CD4-positive, CD25-positive, alpha-beta regulatory T cell (primary cell): ENCODE results near the gene PRKG1. TPM values are rescaled to one million over a fixed set of nuclear protein-coding genes. Genes with fewer than 3 reads are reported as not detected.

Experiments
- ATAC-seq, 2 donors: fragments of 150-1000 bp; cut with Tn5 transposase; one replicate each; pipeline ENCODE4 v1.10.0; 2021; ENCODE audit warnings: low read depth in 2 of 2, moderate number of reproducible peaks in 2 of 2, moderate library complexity in 1 of 2
- DNase-seq, 3 donors: peaks; one replicate each; pipeline versions ENCODE4 v3.0.0 to v3.0.0-alpha.2; 2012 to 2022; ENCODE audit warnings: mixed read lengths in 1 of 3
- H3K27ac ChIP-seq: one replicate; pipeline ENCODE4 v1.7.0; 2013; ENCODE audit warnings: mild to moderate bottlenecking, low read length; ENCODE audit not compliant: insufficient read depth, poor library complexity, severe bottlenecking
- H3K27me3 ChIP-seq: one replicate; pipeline ENCODE4 v1.7.0; 2013; ENCODE audit warnings: low read length; ENCODE audit not compliant: control insufficient read depth, insufficient read depth
- H3K36me3 ChIP-seq: one replicate; pipeline ENCODE4 v1.7.0; 2013; ENCODE audit warnings: mild to moderate bottlenecking, low read length, moderate library complexity; ENCODE audit not compliant: control insufficient read depth, insufficient read depth
- H3K4me1 ChIP-seq: 2 replicates; pipeline ENCODE4 v1.7.0; 2013; ENCODE audit warnings: mild to moderate bottlenecking, low read length; ENCODE audit not compliant: insufficient read depth, control insufficient read depth, poor library complexity, severe bottlenecking
- H3K4me3 ChIP-seq: one replicate; pipeline ENCODE4 v1.7.0; 2013; ENCODE audit warnings: low read depth, mild to moderate bottlenecking, low read length, moderate library complexity
- H3K9me3 ChIP-seq, 2 experiments: 1 replicate in 1 of 2; 2 replicates in 1 of 2; pipeline ENCODE4 v1.7.0; 2013; ENCODE audit warnings: low read length in 2 of 2, mild to moderate bottlenecking in 1 of 2, moderate library complexity in 1 of 2; ENCODE audit not compliant: control insufficient read depth in 2 of 2
- H3K27ac Mint-ChIP-seq, 3 donors: one replicate each; pipeline ENCODE4 v1.8.0; 2020 to 2022; ENCODE audit warnings: mild to moderate bottlenecking in 3 of 3, mixed read lengths in 3 of 3, moderate library complexity in 2 of 3
- H3K27me3 Mint-ChIP-seq: one replicate; pipeline ENCODE4 v1.8.0; 2022; ENCODE audit warnings: mild to moderate bottlenecking, mixed read lengths
- H3K36me3 Mint-ChIP-seq: one replicate; pipeline ENCODE4 v1.8.0; 2020; ENCODE audit warnings: mixed read lengths
- H3K4me1 Mint-ChIP-seq, 4 donors: one replicate each; pipeline ENCODE4 v1.8.0; 2020 to 2022; ENCODE audit warnings: mixed read lengths in 4 of 4, mild to moderate bottlenecking in 1 of 4
- H3K4me3 Mint-ChIP-seq, 4 donors: one replicate each; pipeline ENCODE4 v1.8.0; 2020 to 2022; ENCODE audit warnings: mild to moderate bottlenecking in 4 of 4, mixed read lengths in 4 of 4, moderate library complexity in 3 of 4
- H3K9me3 Mint-ChIP-seq, 7 donors: one replicate each; pipeline ENCODE4 v1.8.0; 2020 to 2022; ENCODE audit warnings: mixed read lengths in 7 of 7, mild to moderate bottlenecking in 3 of 7, moderate library complexity in 2 of 7
- polyA plus RNA-seq, 4 donors: library from polyadenylated mRNA; unstranded; fragments of 300-500 nt; fragmentation: Illumina TruSeq; gene quantifications; one replicate each; pipeline ENCODE4 v1.2.3, GENCODE V29; 2021
- total RNA-seq: library from RNA; stranded (reverse); gene quantifications from one replicate; pipeline ENCODE4 v1.2.3, GENCODE V29; 2022

Gene PRKG1
- total and polyA plus RNA-seq, 5 donors from 2014 or later, result 0.30 TPM; not detected in 4

DNA sequence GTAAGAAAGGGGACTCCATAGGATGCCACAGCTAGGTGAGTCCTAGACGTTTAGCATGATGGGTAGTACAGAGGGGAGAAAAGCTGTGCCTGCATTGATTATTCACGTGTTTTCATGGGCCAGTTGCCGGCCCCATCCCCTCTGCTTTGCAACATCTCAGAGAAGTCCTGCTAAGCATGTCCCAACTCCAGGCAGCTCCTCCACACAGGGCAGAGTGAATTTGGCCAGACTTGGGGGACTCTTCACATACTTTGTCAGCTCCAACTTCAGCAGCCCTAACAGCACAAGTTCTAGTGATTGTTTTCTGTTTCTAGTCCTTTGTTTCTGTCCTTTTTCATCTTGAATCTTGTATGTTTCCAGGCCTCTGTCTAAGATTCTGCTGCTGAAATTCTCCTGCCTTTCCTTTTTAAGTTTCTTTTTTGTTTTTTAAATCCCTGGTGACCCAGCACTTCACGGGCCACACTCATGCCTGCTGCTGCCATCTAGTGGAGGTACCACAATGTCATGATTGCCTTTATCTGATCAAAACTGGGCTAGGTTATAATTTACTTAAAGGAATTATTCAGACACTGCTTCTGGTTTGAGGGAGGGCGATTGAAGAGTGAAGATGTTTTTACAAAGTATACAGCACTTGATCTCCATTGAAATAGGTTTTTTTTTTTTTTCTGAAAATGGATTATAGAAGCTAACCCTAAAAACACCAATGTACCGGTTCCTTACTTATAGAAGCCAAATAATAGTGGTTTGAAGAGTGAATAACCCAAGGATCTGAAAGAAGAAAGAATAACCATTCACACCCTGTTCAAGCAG, 348.2 kb downstream of the PRKG1 start:
- Mint-ChIP-seq H3K4me3 (no peak overlapping the region), H3K27ac (peak overlapping the region in 1 of 3 donors; percentile 22)

DNA sequence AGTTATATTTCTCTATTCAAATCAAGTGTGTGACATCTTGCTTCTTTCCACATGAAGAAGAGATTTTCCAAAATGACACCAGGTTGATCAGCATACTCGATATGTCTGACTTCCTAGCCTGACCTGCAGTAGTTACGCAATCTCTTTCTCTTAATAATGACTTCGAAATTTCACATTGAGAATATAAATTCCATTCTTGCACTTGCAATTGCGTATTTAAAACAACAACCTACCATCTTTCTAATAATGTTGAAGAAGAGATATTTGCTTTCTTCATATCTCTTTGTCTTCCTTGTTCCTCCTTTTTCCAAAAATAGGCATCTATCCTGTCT, 348.8 kb downstream of the PRKG1 start:
- no peaks in the 10 kb centered on the region for H3K9me3 ChIP-seq
- H3K4me1 ChIP-seq, result no peaks in the 10 kb centered on the region
- H3K4me3 ChIP-seq, result no peak overlapping the region
- H3K27me3 ChIP-seq, result no peaks in the 10 kb centered on the region
- H3K9me3 Mint-ChIP-seq, result no peaks in the 10 kb centered on the region
- no peaks in the 10 kb centered on the region for H3K36me3 ChIP-seq
- no peaks in the 10 kb centered on the region for H3K27me3 Mint-ChIP-seq
- H3K27ac ChIP-seq, result no peak overlapping the region
- ATAC-seq (no peak), DNase-seq (no peak)
- no peak overlapping the region for H3K4me3 Mint-ChIP-seq
- H3K36me3 Mint-ChIP-seq, result no peaks in the 10 kb centered on the region
- H3K4me1 Mint-ChIP-seq, result no peaks in the 10 kb centered on the region
- no peak overlapping the region for H3K27ac Mint-ChIP-seq

More for the DNA sequence above, 348.2 kb downstream of the PRKG1 start:
- H3K9me3 Mint-ChIP-seq, result no peaks in the 10 kb centered on the region
- Histone ChIP-seq H3K36me3 (no peaks in the 10 kb centered on the region), H3K9me3 (no peaks in the 10 kb centered on the region), H3K4me3 (no peak overlapping the region), H3K27me3 (no peaks in the 10 kb centered on the region), H3K27ac (no peak overlapping the region), H3K4me1 (no peaks in the 10 kb centered on the region)
- DNase-seq (peak in 1 of 3 donors; percentile 36), ATAC-seq (no peak)
- no peaks in the 10 kb centered on the region for H3K27me3 Mint-ChIP-seq
- no peaks in the 10 kb centered on the region for H3K4me1 Mint-ChIP-seq
- no peaks in the 10 kb centered on the region for H3K36me3 Mint-ChIP-seq

GRCh38 chr10:51425431-51425830, 351.1 kb downstream of the PRKG1 start:
- ATAC-seq (no peak), DNase-seq (no peak)
- Mint-ChIP-seq H3K27ac (no peak overlapping the region), H3K9me3 (peaks cover 0 to 1% (median 0%) of the 10 kb centered on the region in 7 donors), H3K4me1 (no peaks in the 10 kb centered on the region), H3K4me3 (no peak overlapping the region), H3K27me3 (no peaks in the 10 kb centered on the region), H3K36me3 (no peaks in the 10 kb centered on the region)
- H3K9me3 ChIP-seq, result no peaks in the 10 kb centered on the region
- H3K4me1 ChIP-seq, result no peaks in the 10 kb centered on the region
- no peak overlapping the region for H3K27ac ChIP-seq
- H3K4me3 ChIP-seq, result no peak overlapping the region
- H3K27me3 ChIP-seq, result no peaks in the 10 kb centered on the region
- no peaks in the 10 kb centered on the region for H3K36me3 ChIP-seq

DNA sequence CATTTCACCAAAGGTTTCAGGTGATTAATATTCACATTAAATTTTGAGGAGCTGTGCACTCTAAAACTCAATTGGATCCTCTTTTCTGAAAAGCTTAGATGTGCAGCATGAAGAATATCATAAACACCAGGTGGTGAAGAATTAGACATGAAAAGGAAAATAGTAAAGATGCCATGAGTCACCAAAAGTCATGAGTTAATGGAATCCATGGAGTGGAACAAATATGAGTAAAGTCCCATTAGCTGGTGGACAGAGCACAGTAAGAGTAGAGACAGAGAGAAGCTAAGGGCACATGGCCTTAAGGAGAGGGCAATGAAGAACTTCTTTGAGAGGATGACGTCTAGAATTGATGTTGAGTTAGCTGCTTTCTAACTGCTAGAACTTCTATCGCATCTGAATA, 353.5 kb downstream of the PRKG1 start:
- no peak for ATAC-seq
- no peaks in the 10 kb centered on the region for H3K9me3 ChIP-seq
- Mint-ChIP-seq H3K4me3 (no peak overlapping the region), H3K36me3 (no peaks in the 10 kb centered on the region), H3K4me1 (no peaks in the 10 kb centered on the region), H3K27ac (no peak overlapping the region), H3K27me3 (no peaks in the 10 kb centered on the region), H3K9me3 (peaks cover 0 to 1% (median 0%) of the 10 kb centered on the region in 7 donors)
- H3K36me3 ChIP-seq, result no peaks in the 10 kb centered on the region
- no peak for DNase-seq
- H3K27ac ChIP-seq, result no peak overlapping the region
- H3K4me1 ChIP-seq, result no peaks in the 10 kb centered on the region
- H3K27me3 ChIP-seq, result no peaks in the 10 kb centered on the region
- no peak overlapping the region for H3K4me3 ChIP-seq

DNA sequence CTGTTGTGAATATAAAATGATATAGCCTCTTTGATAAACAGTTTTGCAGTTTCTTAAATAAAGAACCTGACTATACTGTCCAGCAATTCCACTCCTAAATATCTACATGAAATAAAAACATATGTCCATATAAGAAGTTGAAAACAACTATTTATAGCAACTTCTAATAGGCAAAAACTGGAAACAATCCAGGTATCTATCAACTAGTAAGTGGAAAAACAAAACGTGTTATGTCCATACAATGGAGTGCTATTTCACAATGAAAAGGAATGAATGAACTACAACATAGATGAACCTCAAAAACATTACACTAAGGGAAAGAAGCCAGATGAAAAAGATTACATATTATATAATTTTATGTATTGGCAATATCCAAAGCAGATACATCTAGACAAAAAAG, 356.2 kb downstream of the PRKG1 start:
- H3K36me3 ChIP-seq, result no peaks in the 10 kb centered on the region
- no peaks in the 10 kb centered on the region for H3K27me3 ChIP-seq
- no peaks in the 10 kb centered on the region for H3K4me1 ChIP-seq
- DNase-seq (no peak), ATAC-seq (no peak)
- Mint-ChIP-seq H3K9me3 (peaks cover 0 to 1% (median 0%) of the 10 kb centered on the region in 7 donors), H3K27me3 (no peaks in the 10 kb centered on the region), H3K27ac (no peak overlapping the region), H3K4me1 (no peaks in the 10 kb centered on the region), H3K4me3 (no peak overlapping the region), H3K36me3 (no peaks in the 10 kb centered on the region)
- H3K4me3 ChIP-seq, result no peak overlapping the region
- no peaks in the 10 kb centered on the region for H3K9me3 ChIP-seq
- no peak overlapping the region for H3K27ac ChIP-seq

DNA sequence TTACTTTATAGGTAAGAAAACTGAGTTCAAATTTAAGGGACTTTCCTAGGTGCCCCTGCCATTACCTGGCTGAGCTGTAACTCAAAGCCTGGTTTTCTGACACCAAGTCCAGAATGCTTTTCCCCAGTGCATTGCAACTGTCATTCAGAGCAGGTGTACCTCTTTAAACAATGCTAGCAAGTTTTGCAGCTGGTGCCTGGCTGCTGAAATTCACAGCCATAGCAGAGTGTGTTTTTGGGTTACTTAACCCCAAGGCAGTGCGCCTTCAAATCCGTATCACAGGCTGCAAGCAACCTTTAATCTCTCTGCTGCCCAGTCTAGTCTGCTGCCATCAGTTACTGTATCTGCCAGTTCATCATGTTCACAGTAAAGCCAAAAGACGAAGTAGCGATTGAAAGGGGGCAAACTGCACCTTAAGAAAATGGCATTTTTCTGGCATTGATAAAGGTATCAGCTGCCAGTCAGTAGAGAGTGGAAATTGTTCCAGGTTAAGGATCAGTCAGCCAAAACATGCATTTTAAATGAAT, 359.7 kb downstream of the PRKG1 start:
- no peak for ATAC-seq

DNA sequence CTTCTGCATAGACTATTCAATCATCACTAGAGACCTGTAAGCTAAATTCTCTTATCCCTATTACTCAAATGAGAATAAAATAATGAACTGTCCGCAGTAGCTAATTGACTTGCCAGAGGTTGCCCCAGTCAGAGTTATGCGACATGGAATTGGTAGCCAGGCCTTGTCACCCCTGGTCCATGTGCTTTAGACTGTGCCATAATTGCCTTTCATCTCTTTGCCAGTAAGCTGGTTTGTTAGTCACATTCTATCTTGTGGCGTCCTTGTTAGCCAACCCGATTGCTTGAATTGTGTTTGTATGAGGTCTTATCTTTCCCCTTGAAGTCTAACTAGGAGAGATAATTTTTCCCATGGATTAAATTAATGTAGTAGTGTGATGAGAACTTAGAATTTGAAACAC, 362.5 kb downstream of the PRKG1 start:
- Histone ChIP-seq H3K9me3 (no peaks in the 10 kb centered on the region), H3K4me1 (no peaks in the 10 kb centered on the region), H3K27me3 (no peaks in the 10 kb centered on the region), H3K36me3 (no peaks in the 10 kb centered on the region), H3K27ac (no peak overlapping the region), H3K4me3 (no peak overlapping the region)
- Mint-ChIP-seq H3K27me3 (no peaks in the 10 kb centered on the region), H3K4me1 (no peaks in the 10 kb centered on the region), H3K4me3 (no peak overlapping the region), H3K36me3 (no peaks in the 10 kb centered on the region), H3K9me3 (peaks cover 0 to 4% (median 0%) of the 10 kb centered on the region in 7 donors), H3K27ac (no peak overlapping the region)
- no peak for DNase-seq
- no peak for ATAC-seq

More for the DNA sequence above, 359.7 kb downstream of the PRKG1 start:
- no peaks in the 10 kb centered on the region for H3K36me3 Mint-ChIP-seq
- H3K4me1 ChIP-seq, result no peaks in the 10 kb centered on the region
- no peaks in the 10 kb centered on the region for H3K27me3 Mint-ChIP-seq
- no peak overlapping the region for H3K27ac ChIP-seq
- H3K36me3 ChIP-seq, result no peaks in the 10 kb centered on the region
- H3K4me3 Mint-ChIP-seq, result no peak overlapping the region
- H3K4me3 ChIP-seq, result no peak overlapping the region
- H3K27me3 ChIP-seq, result no peaks in the 10 kb centered on the region
- no peaks in the 10 kb centered on the region for H3K9me3 ChIP-seq
- DNase-seq, result no peak
- peaks cover 0 to 1% (median 0%) of the 10 kb centered on the region in 7 donors for H3K9me3 Mint-ChIP-seq
- H3K27ac Mint-ChIP-seq, result no peak overlapping the region
- no peaks in the 10 kb centered on the region for H3K4me1 Mint-ChIP-seq

DNA sequence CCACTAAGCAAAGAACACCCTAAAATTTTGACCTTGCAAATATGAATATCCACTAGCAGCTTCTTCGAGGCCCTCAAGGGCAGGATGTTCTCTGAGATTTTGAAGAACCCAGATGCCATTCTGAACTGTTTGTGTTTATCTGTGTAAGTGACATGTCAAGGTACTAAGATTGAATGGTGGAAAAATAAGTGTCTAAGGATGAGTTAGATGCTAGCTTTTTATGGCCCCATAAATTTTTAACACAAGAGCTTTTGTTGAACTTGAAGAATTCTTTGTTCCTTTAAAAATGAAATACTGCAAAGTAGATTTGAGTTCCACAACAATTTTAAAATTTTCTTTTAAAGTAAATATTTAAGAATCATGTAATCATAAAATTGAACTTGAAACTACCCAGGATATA, 365.4 kb downstream of the PRKG1 start:
- H3K4me3 ChIP-seq, result no peak overlapping the region
- H3K4me1 Mint-ChIP-seq, result no peaks in the 10 kb centered on the region

More for the DNA sequence above, 365.4 kb downstream of the PRKG1 start:
- H3K9me3 ChIP-seq, result no peaks in the 10 kb centered on the region
- Mint-ChIP-seq H3K9me3 (peaks cover 0 to 4% (median 0%) of the 10 kb centered on the region in 7 donors), H3K4me3 (no peak overlapping the region), H3K27ac (no peak overlapping the region), H3K27me3 (no peaks in the 10 kb centered on the region), H3K36me3 (no peaks in the 10 kb centered on the region)
- no peak overlapping the region for H3K27ac ChIP-seq
- H3K4me1 ChIP-seq, result no peaks in the 10 kb centered on the region
- no peaks in the 10 kb centered on the region for H3K27me3 ChIP-seq
- H3K36me3 ChIP-seq, result no peaks in the 10 kb centered on the region
- DNase-seq (no peak), ATAC-seq (no peak)
